ENCODE results near the gene TGM4. TPM values are rescaled to one million over a fixed set of nuclear protein-coding genes. Genes with fewer than 3 reads are reported as not detected.

Gene TGM4
- polyA plus RNA-seq, 4 donors, result 0.06 to 0.11 (median 0.06) TPM; not detected in 1

DNA sequence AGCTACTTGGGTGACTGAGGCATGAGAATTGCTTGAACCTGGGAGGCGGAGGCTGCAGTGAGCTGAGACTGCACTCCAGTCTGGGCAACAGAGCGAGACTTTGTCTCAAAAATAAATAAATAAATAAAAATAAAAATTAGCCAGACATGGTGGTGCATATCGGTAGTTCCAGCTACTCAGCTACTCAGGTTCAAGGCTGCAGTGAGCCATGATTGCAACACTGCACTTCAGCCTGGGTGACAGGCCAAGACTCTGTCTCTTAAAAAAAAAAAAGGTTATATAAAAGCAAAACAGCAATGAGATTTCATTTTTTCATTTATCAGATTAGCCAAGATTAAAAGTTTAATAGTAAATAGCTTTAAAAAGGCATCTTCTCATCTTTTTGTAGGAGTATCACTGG, 2.9 kb downstream of the TGM4 start:
- DNase-seq (ENCODE audit: low read depth in 4 of 4, low spot score in 3 of 4), result no peak

DNA sequence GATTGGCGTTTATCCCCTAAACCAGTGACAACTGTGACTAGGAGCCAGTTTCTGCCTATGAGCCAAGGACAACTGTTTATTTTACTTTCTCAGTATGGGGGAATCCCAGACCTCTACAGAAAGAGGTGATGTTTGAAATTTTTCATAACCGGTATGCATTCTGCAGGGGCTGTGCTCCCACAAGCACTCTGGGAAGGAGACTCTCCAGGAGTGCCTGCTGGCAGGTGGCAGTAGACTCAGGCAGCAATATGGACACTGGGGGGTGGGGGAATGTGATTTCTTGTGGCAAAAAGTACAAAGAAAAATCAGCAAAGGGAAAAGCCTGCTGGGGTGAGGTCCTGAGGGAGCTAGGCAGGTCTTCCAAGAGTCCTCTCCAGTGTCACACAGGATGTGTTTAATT, 5.9 kb downstream of the TGM4 start:
- no peak for DNase-seq (ENCODE audit: low read depth in 4 of 4, low spot score in 3 of 4)

DNA sequence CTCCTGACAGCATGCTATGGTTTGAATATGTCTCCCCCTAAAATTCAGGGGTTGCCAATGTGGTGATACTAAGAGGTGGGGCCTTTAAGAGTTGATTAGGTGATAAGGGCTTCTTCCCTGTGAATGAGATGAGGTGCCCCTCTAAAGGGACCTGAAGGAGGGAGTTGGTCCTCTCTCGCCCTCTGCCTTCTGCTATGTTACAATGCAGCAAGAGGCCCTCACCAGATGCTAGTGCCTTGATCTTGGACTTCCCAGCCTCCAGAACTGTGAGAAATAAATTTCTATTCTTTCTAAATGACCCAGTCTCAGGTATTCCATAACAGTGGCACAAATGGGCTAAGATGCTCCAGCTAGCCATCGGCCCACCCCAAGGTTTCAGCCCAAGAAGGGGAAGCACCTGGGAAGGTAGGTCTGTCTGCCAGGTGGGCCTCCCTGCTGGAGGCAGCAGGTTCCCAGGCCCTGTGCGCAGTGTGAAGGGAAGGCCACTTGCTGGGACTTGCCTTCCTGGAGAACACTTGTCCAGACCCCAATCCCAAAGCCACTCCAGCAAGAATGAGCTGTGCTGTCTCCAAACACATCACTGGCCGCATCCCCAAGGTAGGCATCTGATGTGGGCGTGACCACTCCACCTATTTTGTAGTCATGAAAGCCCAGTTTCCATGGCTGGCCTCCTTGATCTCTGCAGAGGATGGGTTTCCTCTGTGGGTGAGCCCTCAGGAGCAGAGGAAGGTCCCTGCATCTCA, 9.0 kb downstream of the TGM4 start:
- no peak for DNase-seq (ENCODE audit: low read depth in 4 of 4, low spot score in 3 of 4)

DNA sequence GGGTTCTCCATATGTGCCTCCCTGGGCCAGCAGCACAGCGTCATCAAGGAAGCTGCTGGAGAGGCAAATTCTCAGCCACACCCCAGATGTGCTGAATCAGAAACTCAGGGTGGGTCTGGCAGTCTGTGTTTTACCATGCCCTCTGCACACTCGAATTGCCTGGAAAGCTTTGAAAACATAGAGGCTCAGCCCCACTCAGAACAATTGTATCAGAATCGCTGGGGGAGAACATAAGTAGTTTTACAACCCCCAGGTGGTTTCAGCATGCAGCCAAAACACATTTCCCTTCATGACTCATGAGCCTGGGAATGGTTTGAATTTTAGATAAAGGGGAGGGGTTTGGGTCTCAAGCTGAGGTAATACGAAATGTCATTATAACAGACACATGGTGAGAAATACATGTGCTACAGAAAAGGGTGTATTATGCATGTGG, 9.6 kb downstream of the TGM4 start:
- no peak for DNase-seq (ENCODE audit: low read depth in 4 of 4, low spot score in 3 of 4)

DNA sequence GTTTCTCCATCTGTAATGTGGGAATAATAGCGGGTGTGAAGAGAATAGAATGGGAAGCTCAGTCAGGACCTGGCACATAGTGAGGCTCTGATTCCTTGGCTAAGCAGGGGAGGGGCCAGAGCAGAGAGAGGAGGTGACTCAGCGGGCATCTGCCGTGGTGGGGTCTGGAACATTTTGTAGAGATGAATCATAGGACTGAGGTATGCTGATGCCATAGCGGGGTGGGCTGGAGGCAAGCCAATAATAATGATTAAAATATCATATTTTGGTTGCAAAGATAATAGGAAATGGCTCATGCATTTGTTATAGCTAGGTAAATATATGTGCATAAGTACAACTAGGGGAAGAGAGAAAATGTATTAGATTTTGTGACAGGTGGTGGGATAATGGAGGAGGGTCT, 11.2 kb downstream of the TGM4 start:
- no peak for DNase-seq (ENCODE audit: low read depth in 4 of 4, low spot score in 3 of 4)

- DNase-seq (ENCODE audit: low read depth in 4 of 4, low spot score in 3 of 4), result no peak
These were observed 12.2 kb downstream of the TGM4 start for GRCh38 chr3:44886561-44886960.

GRCh38 chr3:44887101-44887500, 12.7 kb downstream of the TGM4 start:
- DNase-seq (ENCODE audit: low read depth in 4 of 4, low spot score in 3 of 4), result no peak

DNA sequence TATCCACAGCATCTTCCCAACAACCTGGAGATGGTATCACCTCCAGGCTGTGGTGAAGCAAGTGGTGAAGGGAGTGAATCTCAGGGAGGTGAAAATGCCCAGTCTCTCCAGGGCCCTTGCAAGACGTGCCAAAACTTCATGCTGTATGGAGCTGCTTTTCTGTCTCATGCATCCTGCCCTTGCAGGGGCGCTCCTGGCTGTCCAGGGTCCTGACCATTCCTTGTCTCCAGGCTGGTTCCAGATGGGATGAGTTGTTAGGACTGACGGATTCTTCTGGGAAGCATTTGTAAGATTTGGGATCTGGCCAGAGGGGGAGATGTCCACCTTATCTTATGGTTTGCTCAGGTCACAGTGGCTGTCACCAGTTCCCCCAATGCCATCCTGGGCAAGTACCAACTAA, 15.8 kb downstream of the TGM4 start:
- DNase-seq (ENCODE audit: low read depth in 4 of 4, low spot score in 3 of 4), result no peak

GRCh38 chr3:44890852-44891251, 16.4 kb downstream of the TGM4 start:
- no peak for DNase-seq (ENCODE audit: low read depth in 4 of 4, low spot score in 3 of 4)

DNA sequence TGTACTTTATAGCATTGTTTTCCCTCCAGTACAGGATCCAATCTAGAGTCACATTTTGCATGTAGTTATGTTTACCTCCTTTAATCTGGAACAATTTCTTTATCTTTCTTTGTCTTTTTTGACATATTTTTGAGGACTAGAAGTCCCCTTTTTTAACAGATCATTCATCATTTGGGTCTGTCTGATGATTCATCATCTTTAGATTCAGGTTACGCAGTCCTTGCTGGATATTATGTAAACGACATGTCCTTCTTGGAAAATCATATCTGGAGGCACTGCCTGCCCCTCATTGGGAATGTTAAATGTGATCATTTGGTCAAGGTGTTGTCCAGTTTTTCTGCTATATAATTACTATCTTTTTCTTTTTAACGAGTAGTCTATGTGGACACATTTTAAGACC, 18.3 kb downstream of the TGM4 start:
- no peak for DNase-seq (ENCODE audit: low read depth in 4 of 4, low spot score in 3 of 4)

DNA sequence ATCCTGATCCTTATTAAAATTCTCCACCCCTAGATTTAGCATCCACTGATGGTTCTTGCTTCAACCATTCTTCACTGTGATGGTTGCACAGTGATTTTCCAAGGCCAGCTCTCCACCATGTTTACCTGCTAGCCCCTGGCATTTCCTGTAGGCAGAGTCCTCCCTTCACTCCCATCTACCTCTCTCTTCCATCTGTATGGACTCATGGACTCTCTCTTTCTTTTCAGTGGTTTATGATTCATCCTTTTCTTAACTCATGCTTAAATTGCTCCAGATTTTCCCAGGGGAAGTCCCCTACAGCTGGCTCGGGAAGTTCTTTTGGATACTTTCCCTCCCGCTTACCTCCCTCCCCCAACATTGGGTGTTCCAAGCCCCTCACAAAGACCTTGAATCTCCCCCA, 18.7 kb downstream of the TGM4 start:
- DNase-seq (ENCODE audit: low read depth in 4 of 4, low spot score in 3 of 4), result no peak

DNA sequence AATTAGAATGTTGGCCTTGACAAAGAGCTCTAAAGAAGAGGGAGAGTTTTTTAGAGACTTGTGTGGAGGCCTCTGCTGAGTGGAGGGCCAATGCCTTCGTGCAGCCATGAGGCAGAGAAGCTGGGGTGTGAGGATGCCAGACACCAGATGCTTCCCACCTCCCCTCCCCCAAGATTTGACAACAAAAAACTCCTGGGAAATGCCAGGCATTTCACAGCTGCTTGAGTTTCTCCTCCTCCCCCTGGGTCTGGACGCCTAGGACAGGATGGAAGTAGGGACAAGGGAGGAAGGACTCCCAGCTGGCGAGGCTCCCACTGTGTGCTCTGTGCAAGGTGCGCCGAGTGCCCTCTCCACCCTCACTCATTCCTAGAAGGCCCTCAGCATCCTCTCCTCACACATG, 20.1 kb downstream of the TGM4 start:
- DNase-seq (ENCODE audit: low read depth in 4 of 4, low spot score in 3 of 4), result no peak

- no peak for DNase-seq (ENCODE audit: low read depth in 4 of 4, low spot score in 3 of 4)
These were observed 22.0 kb downstream of the TGM4 start for GRCh38 chr3:44896440-44896839.

DNA sequence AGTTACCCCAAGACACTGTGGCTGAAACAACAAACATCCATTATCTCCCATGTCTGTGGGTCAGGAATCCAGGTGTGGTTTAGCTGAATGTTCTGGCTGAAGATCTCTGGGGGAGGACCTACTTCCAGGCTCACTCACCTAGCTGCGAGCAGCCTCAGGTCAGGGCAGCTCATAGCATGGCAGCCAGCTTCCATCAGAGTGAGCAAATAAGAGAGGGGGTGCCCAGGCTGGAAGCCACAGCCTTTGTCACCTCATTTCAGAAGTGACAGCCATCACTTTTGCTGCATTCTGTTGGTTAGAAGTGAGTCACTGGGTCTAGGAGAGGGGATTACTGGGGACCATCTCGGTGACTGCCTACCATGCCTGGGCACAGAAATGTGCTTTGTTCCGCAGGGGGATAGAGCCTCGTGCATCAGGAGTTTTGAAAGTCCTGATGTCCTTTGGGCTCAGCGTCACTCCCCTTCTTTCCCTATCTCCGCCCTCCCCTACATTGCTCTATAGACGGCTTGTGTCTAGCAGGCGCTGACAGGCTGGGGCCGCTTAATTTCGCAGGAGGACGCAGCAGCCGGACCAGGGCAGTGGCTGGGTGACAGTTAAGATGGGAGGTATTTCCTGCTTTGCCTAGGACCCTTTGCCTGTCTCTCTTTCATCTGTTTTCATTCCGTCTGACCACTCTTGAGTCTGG, 25.4 kb downstream of the TGM4 start:
- DNase-seq (ENCODE audit: low read depth in 4 of 4, low spot score in 3 of 4), result no peak

DNA sequence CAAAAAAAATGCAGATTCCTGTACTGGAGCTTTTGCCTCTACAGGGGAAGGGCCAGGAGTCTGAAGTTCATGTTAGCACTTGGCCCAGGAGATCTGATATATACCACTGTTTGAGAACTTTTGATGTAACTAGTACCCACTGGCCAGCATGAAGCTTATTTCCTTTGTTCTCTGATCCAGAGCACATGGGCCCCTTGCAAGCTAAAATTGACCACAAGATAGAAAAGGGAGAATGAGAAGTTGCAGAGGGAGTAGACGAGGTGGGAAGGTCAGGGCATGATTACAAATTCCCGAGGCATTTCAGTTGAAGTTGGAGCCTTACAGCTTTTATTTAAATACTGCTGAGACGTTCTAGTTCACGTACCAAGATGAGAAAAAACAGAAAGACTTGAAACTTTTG, 28.2 kb downstream of the TGM4 start:
- no peak for DNase-seq (ENCODE audit: low read depth in 4 of 4, low spot score in 3 of 4)

DNA sequence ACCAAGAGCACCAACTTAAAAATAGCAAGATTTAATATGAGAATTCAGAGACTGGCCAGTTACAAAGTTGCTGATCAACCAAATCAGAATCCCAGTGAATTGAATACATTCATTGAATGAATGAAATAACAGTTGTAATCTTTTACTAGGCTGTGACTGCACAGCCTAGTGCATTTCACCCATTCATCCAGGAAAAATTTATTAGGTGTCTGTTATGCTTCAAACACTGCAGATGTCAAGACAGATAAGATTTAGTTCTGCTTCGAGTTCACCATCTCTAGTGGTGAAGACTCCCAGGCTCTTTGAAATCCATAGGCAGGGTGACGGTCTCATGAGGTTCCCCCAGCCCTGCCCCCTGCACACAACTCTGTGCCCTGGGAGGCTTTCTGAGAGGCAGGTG, 28.9 kb downstream of the TGM4 start:
- DNase-seq (ENCODE audit: low read depth in 4 of 4, low spot score in 3 of 4), result no peak

- no peak for DNase-seq (ENCODE audit: low read depth in 4 of 4, low spot score in 3 of 4)
These were observed 29.3 kb downstream of the TGM4 start for GRCh38 chr3:44903751-44904150.

- DNase-seq (ENCODE audit: low read depth in 4 of 4, low spot score in 3 of 4), result no peak
These were observed 31.2 kb downstream of the TGM4 start for GRCh38 chr3:44905446-44906157.

DNA sequence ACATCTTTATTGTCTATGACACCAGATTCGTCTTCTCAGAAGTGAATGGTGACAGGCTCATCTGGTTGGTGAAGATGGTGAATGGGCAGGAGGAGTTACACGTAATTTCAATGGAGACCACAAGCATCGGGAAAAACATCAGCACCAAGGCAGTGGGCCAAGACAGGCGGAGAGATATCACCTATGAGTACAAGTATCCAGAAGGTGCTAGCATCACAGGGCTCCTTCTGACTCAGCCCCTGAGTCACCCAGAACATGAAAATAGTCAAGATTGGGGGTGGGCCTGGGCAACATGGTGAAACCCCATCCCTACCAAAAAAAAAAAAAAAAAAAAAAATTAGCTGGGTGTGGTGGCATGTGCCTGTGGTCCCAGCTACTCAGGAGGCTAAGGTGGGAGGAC, 32.6 kb downstream of the TGM4 start:
- DNase-seq (ENCODE audit: low read depth in 4 of 4, low spot score in 3 of 4), result no peak

DNA sequence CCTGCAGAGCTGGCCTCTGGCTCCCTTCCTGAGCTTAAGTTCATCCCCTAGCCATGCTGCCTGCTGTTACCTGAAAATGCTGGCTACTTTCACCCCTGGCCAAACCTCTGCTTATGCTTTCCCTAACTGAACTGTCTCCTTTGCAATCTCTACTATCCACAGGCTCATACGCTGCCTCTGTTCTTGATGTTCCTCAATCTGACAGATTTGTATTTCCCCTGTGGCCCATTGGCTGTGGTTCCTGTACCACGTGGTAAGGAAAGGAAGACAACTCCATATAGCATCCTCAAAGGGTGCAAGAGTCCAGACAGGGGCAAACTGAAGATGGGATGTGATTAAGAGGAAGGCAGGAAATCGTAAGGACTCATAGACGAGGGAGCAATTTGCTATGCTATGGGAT, 33.2 kb downstream of the TGM4 start:
- no peak for DNase-seq (ENCODE audit: low read depth in 4 of 4, low spot score in 3 of 4)

- no peak for DNase-seq (ENCODE audit: low read depth in 4 of 4, low spot score in 3 of 4)
These were observed 34.7 kb downstream of the TGM4 start for GRCh38 chr3:44909063-44909462.

GRCh38 chr3:44910693-44911092, 36.3 kb downstream of the TGM4 start:
- no peak for DNase-seq (ENCODE audit: low read depth in 4 of 4, low spot score in 3 of 4)

All from right renal pelvis (tissue), 4 donors.